NCI-H2107 (cell line): ENCODE data around the gene IFI44L.

Source experiments
- DNase-seq: peaks from one replicate; lab custom pipeline; 2025; lab: John Stamatoyannopoulos, UW

The IFI44L gene

DNA sequence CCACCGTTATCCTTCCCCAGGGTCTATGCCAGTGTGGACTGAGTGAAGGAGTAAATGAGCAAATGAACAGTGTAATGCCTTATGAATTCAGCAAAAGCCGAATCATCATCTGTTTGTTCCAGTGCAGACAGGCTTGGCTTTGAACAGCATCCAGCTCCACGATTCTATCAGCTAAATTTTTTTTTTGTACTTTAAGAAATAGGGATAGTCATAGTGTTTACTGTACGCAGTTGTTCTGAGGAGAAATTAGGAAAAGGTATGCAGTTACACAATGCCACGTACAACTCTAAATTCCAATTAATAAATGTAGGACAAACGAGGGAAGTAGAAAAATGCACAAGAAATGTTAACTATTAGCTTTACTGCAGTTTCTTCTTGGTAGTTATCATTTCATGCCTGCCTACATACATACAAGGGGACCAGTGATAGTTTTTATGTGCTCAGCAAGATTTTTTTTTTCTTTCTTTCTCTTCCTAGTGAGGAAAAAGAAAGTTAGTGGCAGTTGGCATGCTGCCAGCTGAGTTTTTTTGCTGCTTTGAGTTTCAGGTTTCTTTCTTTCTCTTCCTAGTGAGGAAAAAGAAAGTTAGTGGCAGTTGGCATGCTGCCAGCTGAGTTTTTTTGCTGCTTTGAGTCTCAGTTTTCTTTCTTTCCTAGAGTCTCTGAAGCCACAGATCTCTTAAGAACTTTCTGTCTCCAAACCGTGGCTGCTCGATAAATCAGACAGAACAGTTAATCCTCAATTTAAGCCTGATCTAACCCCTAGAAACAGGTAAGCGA, at the start of gene IFI44L:
Gene IFI44L, plus strand, starts transcription at position 646 of the 777 bp plus-strand sequence. CDS start 7,468 bp downstream, outside the sequence.
- no peak for DNase-seq

DNA sequence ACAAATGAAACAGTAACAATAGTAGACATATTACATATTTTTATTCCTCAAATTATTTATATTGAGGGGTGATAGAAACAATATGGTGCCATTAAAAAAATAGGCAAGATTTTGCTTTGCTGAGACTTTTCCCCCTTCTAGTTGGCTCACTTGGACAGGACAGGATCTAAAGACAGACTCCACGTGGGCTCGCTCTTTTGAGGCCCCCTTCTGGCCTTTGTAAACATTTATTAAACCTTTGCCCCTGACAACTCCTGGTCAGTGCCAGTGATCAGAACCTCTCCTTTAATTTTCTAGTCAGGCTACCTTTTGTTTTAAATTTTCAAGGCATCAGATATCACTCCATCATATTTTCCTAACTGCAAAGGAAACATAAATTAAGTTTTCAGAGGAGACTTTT, 49.7 kb upstream of the IFI44L start:
- DNase-seq: no peak

DNA sequence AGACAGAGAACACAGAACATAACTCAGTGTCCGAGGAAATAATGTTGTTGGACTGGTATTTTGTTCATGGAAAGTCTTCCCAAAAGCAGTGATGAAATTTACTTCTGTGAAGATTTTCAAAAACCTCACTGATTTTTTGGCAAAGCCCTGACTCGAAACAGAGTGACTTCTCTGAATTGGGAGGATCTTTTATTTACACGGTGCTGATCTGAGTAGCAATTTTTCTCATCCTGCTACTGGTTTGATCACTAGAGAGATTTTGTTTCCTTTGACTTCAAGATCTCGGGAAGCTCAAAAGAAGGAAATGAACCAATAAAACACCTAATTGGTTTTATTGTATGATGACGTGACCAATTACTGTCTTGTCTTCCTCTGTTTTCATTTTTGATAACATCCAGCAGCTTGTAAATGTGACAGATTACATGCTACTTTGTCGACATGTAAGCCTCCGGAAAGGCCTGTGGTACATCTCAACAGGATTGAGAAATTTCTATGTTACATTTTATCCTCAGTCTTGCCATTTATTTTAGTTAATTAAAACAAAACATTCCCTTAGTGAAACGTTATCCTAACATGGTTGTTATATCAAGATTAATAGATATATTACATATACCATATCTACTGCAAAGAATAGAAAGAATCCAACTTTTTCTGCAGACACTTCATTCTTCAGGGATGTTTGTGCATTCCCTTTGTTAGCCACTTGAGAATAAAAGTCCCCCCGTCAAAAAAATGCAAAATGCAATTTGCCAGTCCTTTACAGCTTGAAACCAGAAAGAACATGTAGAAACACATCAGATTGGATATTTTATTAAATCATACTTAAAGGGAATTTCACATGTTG, 42.8 kb upstream of the IFI44L start:
- no peak for DNase-seq

DNA sequence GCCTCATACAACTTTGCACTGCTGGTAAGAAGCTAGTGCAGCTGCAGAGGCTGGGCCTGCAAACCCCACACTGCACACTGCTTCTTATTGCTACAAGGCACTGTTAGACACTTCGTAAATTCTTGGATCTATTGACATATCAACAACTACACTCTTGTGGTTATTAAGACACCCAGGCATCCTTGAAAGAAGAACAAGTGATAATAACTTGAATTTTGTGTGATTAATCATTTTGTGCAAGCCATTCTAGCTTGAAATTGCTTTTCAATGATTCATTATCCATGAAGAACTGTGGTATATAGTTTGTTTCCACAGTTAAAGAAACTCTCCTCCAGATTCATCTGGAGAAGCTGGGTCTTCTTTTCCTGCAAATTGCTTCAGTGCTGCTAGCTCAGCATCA, 33.7 kb upstream of the IFI44L start:
- no peak for DNase-seq

DNA sequence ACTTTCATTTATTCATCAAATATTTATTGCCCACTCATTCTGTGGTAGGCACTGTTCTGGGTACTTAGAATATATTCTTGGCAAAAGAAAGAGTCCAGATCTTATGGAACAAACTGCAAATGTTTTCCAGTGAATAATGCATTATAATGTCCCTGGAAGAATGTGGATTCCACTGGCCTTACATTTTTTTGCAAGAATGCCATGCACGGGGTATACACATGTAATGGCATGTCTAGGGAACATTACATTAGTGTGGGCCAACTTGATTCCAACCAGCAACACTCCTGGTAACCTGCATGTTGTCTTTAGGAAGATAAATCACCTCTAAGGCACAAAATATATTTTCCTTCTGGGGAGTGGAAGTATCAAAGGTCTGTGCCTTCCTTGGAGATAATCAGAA, 33.0 kb upstream of the IFI44L start:
- no peak for DNase-seq

DNA sequence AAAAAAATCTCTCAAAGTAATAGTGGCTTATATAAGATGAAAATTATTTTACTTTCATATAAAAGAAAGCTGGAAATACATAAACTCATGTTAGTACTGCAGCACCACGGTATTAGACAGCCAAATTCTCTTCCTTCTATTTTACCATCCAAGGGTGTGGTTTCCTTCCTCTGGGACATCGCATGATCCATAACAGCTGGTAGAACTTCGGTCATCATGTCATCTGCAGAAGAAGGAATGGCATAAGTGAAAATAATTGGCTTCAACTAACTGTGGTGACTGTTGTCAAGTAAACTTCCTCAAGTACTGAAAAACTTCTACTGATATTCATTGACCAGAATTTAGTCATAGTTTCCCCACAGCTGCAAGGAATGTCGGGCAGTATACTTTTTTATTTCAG, 28.3 kb upstream of the IFI44L start:
- DNase-seq: no peak

DNA sequence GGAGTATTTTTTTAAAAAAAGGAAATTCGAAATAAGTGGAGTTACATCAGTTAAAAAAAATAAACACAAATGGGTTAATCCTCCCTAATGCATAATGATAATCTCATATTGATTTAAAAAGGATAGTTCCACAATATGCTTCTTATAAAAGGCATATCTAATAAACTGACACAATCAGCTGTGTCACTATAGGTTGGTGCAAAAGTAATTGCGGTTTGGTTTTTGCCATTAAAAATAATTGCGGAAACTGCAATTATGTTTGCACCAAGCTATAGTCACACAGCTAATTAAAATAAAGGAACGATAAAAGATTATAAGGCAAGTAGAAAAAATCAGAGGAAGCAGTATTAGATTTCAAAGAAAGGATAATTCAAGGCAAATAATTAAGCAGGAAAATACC, 21.0 kb upstream of the IFI44L start:
- no peak for DNase-seq

DNA sequence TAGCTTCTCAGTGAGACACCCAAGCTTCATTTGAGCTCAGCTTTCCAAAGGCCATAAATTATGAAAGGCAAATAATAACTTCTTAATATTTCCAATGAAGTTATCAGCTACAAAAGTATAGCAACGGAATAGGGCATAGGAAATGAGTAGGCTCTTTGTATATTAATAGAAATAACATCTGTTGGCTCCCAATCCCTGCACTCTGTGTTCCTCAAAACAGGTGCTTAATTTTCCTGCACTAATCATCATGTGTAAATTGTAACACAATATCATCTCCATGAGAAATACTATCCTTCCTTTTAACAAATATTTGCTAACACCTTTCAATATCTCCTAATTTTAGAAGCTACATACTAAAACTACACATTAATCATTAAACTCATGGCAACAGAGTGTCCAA, 19.2 kb upstream of the IFI44L start:
- DNase-seq: no peak

DNA sequence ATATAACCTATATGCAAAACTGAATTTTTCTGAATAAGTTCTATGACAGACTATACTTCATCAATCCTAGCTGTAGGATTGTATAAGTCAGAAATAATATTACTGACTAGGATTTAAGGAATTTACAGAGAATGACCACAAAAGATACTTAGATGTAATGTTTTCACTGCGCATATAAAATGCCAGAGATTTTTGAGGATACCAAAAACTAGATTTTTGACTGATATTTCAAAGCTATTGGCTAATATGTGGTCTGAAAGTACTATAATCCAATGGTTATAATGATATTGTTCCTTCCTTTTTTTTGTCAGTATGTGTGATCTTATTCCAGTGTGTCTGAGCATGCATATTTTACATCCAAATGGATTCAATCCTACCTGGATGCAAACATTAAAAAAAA, 17.0 kb upstream of the IFI44L start:
- no peak for DNase-seq

DNA sequence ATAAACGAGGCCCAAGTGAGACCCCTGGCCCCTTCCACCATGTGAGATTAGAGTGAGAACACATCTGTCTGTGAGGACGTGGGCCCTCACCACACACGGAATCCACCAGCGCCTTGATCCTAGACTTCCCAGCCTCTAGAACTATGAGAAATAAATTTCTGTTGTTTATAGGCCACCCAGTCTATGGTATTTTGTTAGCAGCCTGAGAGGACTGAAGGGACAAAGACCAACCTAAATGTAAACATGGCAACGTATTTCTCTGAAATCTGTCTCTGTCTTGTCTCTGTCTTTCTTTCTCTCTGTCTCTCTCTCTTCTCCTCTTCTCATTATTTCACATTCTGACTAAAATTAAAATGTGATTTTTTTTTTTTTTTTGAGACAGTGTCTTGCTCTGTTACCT, 15.6 kb upstream of the IFI44L start:
- no peak for DNase-seq

DNA sequence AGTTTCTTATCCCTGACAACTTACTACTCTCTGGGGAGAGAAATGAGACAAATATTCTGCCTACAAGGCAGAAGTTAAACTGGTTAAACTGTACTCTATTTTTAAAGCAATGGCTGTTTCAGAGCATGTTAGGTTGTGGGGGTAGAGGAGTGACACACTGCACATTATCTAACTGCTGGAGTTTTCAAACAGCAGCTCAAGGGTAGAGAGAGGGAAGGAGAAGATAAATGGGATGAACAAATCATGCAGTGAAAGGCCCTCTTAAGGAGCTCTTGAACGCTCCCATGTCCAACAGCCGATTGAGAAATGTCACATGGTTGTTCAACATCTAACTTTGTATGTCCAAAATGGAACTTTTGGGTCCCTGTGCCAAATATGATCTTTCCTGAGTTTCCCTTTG, 14.0 kb upstream of the IFI44L start:
- DNase-seq: no peak

DNA sequence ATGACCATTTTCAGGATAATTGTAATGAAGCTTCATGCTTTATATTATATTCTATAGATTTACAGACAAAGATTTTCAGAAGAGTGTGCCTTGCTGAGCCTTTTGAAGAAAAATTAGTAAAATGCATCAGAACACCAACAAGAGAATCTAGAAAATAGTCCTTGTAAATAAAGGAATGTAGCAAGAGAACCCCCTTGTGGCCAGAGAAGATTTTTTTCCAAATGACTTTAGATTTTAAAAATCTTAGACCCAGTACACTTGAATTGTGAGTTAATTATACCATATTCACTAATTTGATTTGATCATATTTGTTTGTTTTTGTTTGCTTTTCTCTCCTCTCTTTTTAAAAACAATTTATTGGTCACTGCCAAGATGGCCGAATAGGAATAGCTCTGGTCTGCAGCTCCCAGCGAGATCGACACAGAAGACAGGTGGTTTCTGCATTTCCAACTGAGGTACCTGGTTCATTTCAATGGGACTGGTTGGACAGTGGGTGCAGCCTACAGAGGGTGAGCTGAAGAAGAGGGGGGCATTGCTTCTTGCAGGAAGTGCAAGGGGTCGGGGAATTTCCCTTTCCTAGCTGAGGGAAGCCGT, 12.8 kb upstream of the IFI44L start:
- DNase-seq: no peak

DNA sequence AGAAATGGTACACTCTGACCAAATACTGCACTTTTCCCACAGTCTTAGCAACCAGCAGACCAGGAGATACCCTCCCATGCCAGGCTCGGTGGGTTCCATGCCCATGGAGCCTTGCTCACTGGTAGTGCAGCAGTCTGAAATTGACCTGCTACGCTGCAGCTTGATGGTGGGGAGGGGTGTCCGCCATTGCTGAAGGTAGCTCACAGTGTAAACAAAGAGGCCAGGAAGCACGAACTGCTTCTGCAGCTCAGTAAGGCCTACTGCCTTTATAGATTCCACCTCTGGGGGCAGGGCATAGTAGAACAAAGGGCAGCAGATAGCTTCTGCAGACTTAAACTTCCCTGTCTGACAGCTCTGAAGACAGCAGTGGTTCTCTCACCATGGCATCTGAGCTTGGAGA, 12.3 kb upstream of the IFI44L start:
- no peak for DNase-seq

DNA sequence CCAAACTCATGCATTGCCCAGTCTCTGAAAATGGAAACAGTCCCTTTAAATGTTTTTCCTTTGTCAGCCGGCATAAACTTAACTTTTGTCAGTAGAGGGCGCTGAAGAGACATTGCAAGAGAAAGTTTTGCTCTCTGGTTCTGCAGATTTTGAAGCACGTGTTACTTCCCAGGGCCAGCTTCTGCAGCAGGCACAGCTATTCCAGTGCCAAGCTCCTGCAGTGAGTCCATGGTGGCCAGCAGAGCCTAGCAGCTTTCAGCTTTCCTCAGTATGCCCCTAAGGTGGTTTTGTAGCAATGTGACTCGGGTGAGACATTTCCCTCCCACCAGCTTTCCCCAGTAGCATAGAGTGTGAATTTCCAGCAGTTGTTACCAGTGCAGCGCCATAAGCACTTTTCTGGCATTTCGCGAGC, 2.6 kb upstream of the IFI44L start:
- DNase-seq: peak; percentile 76

DNA sequence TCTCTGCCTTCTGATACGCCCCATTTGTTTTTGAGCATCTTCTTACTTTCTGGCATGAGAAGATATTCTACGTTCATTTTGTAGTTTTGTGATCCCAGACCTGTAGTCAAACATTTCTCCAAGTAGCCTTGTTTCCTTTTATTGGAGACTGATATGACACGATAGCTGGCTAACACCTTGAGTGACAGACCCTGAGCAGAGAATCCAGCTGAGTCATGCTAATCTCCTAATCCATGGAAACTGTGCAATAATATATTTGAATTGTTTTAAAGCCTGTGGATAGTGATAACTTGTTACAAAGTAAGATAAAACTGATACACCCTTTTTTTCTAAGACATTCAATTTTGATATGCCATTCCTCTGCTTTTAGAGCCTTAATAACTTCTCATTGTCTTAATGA, 1.2 kb upstream of the IFI44L start:
- no peak for DNase-seq

DNA sequence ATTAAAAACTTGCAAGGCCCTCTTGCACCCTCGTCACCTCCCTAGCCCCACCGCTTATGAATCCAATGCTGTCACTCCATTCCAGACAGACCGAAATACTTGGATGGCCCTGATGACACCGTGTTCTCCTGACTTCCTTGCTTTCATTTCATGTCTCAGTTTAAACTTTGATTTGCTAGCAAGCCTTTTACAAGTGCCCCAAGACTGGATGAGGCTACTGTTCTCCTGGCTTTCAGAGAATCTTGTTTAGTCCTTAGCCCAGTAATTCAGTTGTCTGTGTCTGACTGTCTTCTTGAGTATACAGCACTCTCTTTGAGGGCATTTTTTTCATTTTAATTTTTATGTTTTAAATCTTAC, 824 bp upstream of the IFI44L start:
- no peak for DNase-seq

DNA sequence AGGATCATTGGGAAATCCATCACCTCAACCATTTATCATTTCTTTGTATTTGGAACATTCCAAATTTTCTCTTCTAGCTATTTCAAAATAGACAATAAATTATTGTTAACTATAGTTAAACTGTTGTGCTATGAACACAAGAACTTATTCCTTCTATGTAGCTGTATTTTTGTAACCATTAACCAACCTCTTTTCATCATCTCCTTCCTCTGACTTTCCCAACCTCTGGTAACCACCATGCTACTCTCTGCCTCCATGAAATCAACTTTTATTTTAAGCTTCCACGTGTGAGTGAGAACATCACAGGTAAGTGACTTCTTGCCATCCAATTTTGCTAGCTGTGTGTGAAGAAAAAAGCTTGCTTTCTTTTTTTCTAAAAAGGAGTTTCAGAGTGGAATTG, 418 bp downstream of the IFI44L start:
- DNase-seq: no peak

DNA sequence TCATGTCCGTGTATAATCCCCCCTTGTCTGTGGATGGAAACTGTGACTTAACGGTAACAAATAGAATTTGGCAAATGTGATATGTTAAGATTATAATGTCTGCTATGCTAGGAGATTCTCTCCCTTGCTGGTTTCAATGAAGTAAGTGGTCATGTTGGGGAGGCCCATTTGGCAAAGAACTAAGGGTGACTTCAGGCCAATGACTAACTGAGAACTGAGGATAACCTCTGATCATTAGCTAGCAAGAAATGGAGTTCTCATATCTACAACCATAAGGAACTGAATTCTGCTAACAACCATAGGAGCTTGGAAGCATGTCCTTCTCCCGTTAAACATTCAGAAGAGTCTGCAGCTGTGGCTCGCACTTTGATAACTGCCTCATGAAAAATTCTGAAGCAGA, 2.3 kb downstream of the IFI44L start:
- DNase-seq: no peak

DNA sequence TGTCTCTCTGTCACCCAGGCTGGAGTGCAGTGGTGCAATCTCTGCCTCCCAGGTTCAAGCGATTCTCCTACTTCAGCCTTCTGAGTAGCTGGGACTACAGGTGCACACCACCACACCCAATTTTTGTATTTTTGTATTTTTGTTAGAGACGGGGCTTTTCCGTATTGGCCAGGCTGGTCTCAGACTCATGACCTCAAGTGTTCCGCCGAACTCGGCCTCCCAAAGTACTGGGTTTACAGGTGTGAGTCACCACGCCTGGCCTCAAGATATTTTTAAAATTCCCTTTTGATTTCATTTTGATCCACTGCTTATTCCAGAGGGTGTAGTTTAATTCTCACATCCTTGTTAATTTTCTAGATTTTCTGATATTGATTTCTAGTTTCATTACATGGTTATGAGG, 3.8 kb downstream of the IFI44L start:
- no peak for DNase-seq

DNA sequence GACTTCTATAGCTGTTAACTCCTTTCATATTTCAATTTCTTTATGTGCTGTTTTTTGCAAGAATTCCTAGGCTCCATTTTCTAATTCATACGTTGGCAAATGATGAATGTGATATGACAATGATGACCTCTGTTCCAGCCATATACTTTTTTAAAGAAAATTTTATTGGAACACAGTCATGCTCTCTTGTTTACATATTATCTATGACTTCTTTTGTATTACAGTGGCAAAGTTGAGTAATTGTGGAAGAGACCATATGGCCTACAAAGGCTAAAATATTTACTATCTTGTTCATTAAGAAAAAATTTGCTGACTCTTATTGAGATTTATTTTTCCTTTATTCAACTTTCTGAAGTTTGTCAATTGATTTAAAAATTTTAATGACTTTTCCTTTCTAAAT, 7.1 kb downstream of the IFI44L start:
- no peak for DNase-seq

DNA sequence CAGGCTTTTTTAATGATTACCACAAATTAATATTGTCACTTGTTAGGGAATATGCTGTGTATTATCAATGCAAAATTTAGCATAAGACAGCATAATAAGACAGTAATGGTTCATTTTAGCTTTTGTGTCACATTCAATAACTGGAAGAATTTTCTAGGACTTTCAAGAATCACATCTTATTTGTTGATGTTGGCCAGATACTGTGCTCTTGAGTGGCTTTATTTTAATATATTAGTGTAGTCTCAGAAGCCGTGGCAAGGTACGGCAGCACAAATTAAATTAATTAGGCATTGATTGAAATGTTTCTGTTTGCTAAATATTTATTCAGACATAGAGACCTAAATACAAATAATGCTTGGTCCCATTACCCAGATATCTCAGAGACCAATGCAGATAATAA, 10.4 kb downstream of the IFI44L start:
- no peak for DNase-seq

DNA sequence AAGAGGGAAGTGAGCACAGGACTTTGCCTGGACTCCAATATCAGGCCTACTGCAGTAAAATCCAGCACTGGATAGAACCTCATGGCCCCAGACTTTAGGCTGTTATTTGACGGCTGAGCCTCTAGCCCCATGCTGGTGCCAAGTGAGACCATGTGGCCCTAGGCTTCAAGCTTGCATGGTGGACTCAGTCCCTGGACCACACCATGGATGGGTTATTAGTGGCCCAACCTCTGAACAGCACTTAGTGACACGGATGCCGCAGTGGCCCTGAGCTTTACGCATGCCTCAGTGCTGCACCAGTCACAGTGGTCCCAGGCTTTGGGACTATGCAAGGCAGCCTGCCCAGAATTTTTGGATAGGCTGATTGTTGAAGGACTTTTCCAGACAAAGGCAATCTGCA, 13.0 kb downstream of the IFI44L start:
- DNase-seq: no peak

DNA sequence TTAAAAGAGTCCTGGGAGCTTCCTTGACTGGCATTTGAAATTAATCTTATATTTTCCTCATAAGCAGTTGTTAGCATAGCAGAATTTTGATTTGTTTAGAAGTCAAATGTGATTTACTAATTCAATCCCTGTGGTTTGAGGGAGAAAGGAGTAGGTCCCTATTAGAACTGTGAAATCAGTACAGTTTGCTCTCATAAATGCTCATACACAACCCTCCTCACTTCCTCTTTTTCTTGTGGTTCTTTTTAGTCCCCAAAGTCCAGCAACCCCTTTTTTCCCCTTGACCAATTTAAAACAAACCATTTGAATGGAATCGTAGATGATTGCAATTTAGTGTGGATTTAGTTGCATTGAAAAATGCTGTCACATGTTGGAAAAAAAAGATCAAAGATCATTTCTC, 20.2 kb downstream of the IFI44L start:
- no peak for DNase-seq
